HG02763 (cell line): ENCODE measurements around the gene SLC38A4.
"Not testable (repeated sequence)": the region's sequence is repeated elsewhere in the genome, so short reads cannot be mapped to it uniquely, and the experiment has no call there.

Experiments
- ATAC-seq: cut with Tn5 transposase; IDR thresholded peaks from one replicate; pipeline ENCODE4 v1.9.1; 2021; ENCODE audit warnings: mild to moderate bottlenecking, moderate library complexity; ENCODE audit not compliant: unreplicated experiment

SLC38A4 gene

GRCh38 chr12:46825591-46826414, at the start of gene SLC38A4:
SLC38A4 (minus strand) TSS chr12:46825997; CDS start chr12:46793071, 32,926 bp downstream.
- no peak for ATAC-seq

GRCh38 chr12:46875095-46875494, 49.3 kb upstream of the SLC38A4 start:
- no peak for ATAC-seq

- ATAC-seq = no peak
Observed at GRCh38 chr12:46874642-46875041, 48.8 kb upstream of the SLC38A4 start.

- ATAC-seq = no peak
Observed at GRCh38 chr12:46872135-46872534, 46.3 kb upstream of the SLC38A4 start.

- ATAC-seq = no peak
Observed at GRCh38 chr12:46865311-46865710, 39.5 kb upstream of the SLC38A4 start.

GRCh38 chr12:46858368-46858767, 32.6 kb upstream of the SLC38A4 start:
- no peak for ATAC-seq

GRCh38 chr12:46857486-46857885, 31.7 kb upstream of the SLC38A4 start:
- ATAC-seq = no peak

- ATAC-seq = no peak
Observed at GRCh38 chr12:46855760-46856159, 30.0 kb upstream of the SLC38A4 start.

GRCh38 chr12:46854188-46854587, 28.4 kb upstream of the SLC38A4 start:
- ATAC-seq = not testable (repeated sequence)

GRCh38 chr12:46848792-46849191, 23.0 kb upstream of the SLC38A4 start:
- ATAC-seq = not testable (repeated sequence)

- no peak for ATAC-seq
Observed at GRCh38 chr12:46847001-46847400, 21.2 kb upstream of the SLC38A4 start.

- no peak for ATAC-seq
Observed at GRCh38 chr12:46843811-46844210, 18.0 kb upstream of the SLC38A4 start.

GRCh38 chr12:46841891-46842290, 16.1 kb upstream of the SLC38A4 start:
- no peak for ATAC-seq

- ATAC-seq = no peak
Observed at GRCh38 chr12:46839964-46840363, 14.2 kb upstream of the SLC38A4 start.

GRCh38 chr12:46839232-46839631, 13.4 kb upstream of the SLC38A4 start:
- no peak for ATAC-seq

GRCh38 chr12:46835785-46836184, 10.0 kb upstream of the SLC38A4 start:
- no peak for ATAC-seq

- no peak for ATAC-seq
Observed at GRCh38 chr12:46832130-46832704, 6.4 kb upstream of the SLC38A4 start.

- no peak for ATAC-seq
Observed at GRCh38 chr12:46831335-46832129, 5.7 kb upstream of the SLC38A4 start.

- no peak for ATAC-seq
Observed at GRCh38 chr12:46830731-46831334, 5.0 kb upstream of the SLC38A4 start.

GRCh38 chr12:46824709-46825108, 1.1 kb downstream of the SLC38A4 start:
- no peak for ATAC-seq

- no peak for ATAC-seq
Observed at GRCh38 chr12:46818642-46819041, 7.2 kb downstream of the SLC38A4 start.
